Endothelial cell of umbilical vein (primary cell): ENCODE data around the gene CACNG8. TPM values are rescaled to one million over a fixed set of nuclear protein-coding genes. Genes with fewer than 3 reads are reported as not detected.
A peak's percentile ranks its signal among the peaks of the same experiment; 100 is the strongest.

Experiments used
- BruUV-seq: library from RNA; stranded (reverse); fragments of 400-500 nt; replicated peaks from 2 replicates; lab custom pipeline; 2021; lab: Mats Ljungman, UMichigan
- CTCF ChIA-PET: fragments of 300-600, 350-600 bp; sonication (Branson Sonifier 250); formaldehyde crosslinking; loops from one replicate; lab custom pipeline; 2021; ENCODE audit warnings: antibody characterized with exemption, inconsistent platforms; lab: Charles Lee
- POLR2A ChIA-PET: fragments of 300-600, 350-600 bp; sonication (Branson Sonifier 250); formaldehyde crosslinking; loops from one replicate; lab custom pipeline; 2021; ENCODE audit warnings: antibody characterized with exemption, inconsistent platforms; lab: Charles Lee
- DNase-seq: peaks from one replicate; pipeline ENCODE4 v3.0.0-alpha.2; 2011; ENCODE audit warnings: low read depth, low spot score
- FAIRE-seq: peaks from 2 replicates; lab custom pipeline; 2011; peaks lifted over from hg19 to GRCh38; lab: Jason Lieb, UNC
- H2AFZ ChIP-seq: 2 replicates; pipeline ENCODE4 v1.6.0; 2012; ENCODE audit warnings: low read depth, low read length, control low read depth, inconsistent platforms
- H3K27ac ChIP-seq: 2 replicates; pipeline ENCODE4 v1.5.1; 2011; ENCODE audit warnings: low read depth, mild to moderate bottlenecking, control low read depth, low read length, moderate library complexity; ENCODE audit not compliant: insufficient read depth
- H3K27me3 ChIP-seq, 2 experiments: 2 replicates each; pipeline versions ENCODE4 v1.6.0 to v1.6.1; 2011; ENCODE audit warnings: low read length in 2 of 2, mixed read lengths in 1 of 2; ENCODE audit not compliant: control insufficient read depth in 2 of 2, insufficient read depth in 2 of 2
- H3K36me3 ChIP-seq, 2 experiments: 2 replicates in 1 of 2; 3 replicates in 1 of 2; pipeline ENCODE4 v1.5.1; 2011; ENCODE audit warnings: low read length in 2 of 2, mild to moderate bottlenecking in 1 of 2, moderate library complexity in 1 of 2; ENCODE audit not compliant: control insufficient read depth in 2 of 2, insufficient read depth in 2 of 2; ENCODE audit errors: extremely low read depth in 1 of 2
- H3K4me1 ChIP-seq: 3 replicates; pipeline ENCODE4 v1.5.1; 2011; ENCODE audit warnings: mild to moderate bottlenecking, low read length; ENCODE audit not compliant: control insufficient read depth, insufficient read depth; ENCODE audit errors: extremely low read depth
- H3K4me2 ChIP-seq: 2 replicates; pipeline ENCODE4 v1.6.1; 2011; ENCODE audit warnings: low read length, control low read depth, mixed read lengths; ENCODE audit not compliant: insufficient read depth
- H3K4me3 ChIP-seq, 3 experiments: fragments of 200-600 bp in 1 of 3; sonication (generic), shearing (Covaris generic) in 1 of 3; replicated peaks in 1 of 3; 2 replicates each; pipeline ENCODE4 v1.5.1; 2011 to 2016; ENCODE audit warnings: control low read depth in 3 of 3, low read length in 3 of 3, mild to moderate bottlenecking in 2 of 3, inconsistent platforms in 1 of 3, low read depth in 1 of 3, moderate library complexity in 1 of 3; ENCODE audit not compliant: insufficient read depth in 1 of 3
- H3K79me2 ChIP-seq: 2 replicates; pipeline ENCODE4 v1.6.0; 2012; ENCODE audit warnings: low read length, inconsistent platforms; ENCODE audit not compliant: control insufficient read depth, insufficient read depth
- H3K9ac ChIP-seq: replicated peaks from 2 replicates; pipeline ENCODE3; 2011; ENCODE audit warnings: low read length, control low read depth; ENCODE audit not compliant: insufficient read depth; ENCODE audit errors: extremely low read depth
- H3K9me1 ChIP-seq: replicated peaks from 3 replicates; pipeline ENCODE4 v1.6.0; 2011; ENCODE audit warnings: mild to moderate bottlenecking, low read length; ENCODE audit not compliant: control insufficient read depth, insufficient read depth; ENCODE audit errors: extremely low read depth
- H3K9me3 ChIP-seq: replicated peaks from 2 replicates; pipeline ENCODE4 v1.5.1; 2012; ENCODE audit warnings: low read length, inconsistent platforms; ENCODE audit not compliant: control insufficient read depth, insufficient read depth
- H4K20me1 ChIP-seq: replicated peaks from 2 replicates; pipeline ENCODE3; 2011; ENCODE audit warnings: mild to moderate bottlenecking, low read length; ENCODE audit not compliant: control insufficient read depth, insufficient read depth; ENCODE audit errors: extremely low read depth
- EZH2 ChIP-seq: IDR thresholded peaks from 2 replicates; pipeline ENCODE4 v1.6.1; 2012; ENCODE audit warnings: borderline replicate concordance, low read depth, mild to moderate bottlenecking, moderate library complexity, low read length, inconsistent platforms; ENCODE audit not compliant: severe bottlenecking
- FOS ChIP-seq: IDR thresholded peaks from 2 replicates; pipeline ENCODE4 v1.6.1; 2011; ENCODE audit warnings: mild to moderate bottlenecking, low read length, moderate library complexity, borderline replicate concordance; ENCODE audit not compliant: insufficient read depth
- GATA2 ChIP-seq: IDR thresholded peaks from 2 replicates; pipeline ENCODE4 v1.7.0; 2011; ENCODE audit warnings: low read depth, mild to moderate bottlenecking, moderate library complexity, mixed read lengths, low read length; ENCODE audit not compliant: insufficient read length, insufficient read depth
- JUN ChIP-seq: IDR thresholded peaks from 2 replicates; pipeline ENCODE4 v1.6.1; 2011; ENCODE audit warnings: borderline replicate concordance, low read depth; ENCODE audit not compliant: insufficient read length, insufficient read depth
- MYC ChIP-seq: IDR thresholded peaks from one replicate; pipeline ENCODE4 v1.6.1; 2011; ENCODE audit warnings: mild to moderate bottlenecking, low read depth, low read length
- POLR2A ChIP-seq: IDR thresholded peaks from 2 replicates; pipeline ENCODE4 v1.6.1; 2012; ENCODE audit warnings: low read depth, mild to moderate bottlenecking, control low read depth, low read length
- POLR2AphosphoS5 ChIP-seq: IDR thresholded peaks from 2 replicates; pipeline ENCODE4 v1.6.1; 2012; ENCODE audit warnings: low read depth, mild to moderate bottlenecking, control low read depth, low read length, moderate library complexity; ENCODE audit not compliant: insufficient read depth
- dilution Hi-C: fragments of 300-500 bp; cut with MboI; formaldehyde crosslinking; loops from one replicate; pipeline ENCODE4 v1.15.0; 2019; ENCODE audit warnings: low sequenced_read_pairs; ENCODE audit not compliant: extremely low pct_ligation_motif_present
- intact Hi-C: fragments of 100-400 bp; cut with micrococcal nuclease; formaldehyde crosslinking; loops from one replicate; pipeline ENCODE4 v1.10.0; 2022
- polyA plus RNA-seq, 4 experiments: library from polyadenylated mRNA; depleted of rRNA in 3 of 4; stranded (reverse) in 3 of 4; unstranded in 1 of 4; fragments of >200 nt; gene quantifications; 2 replicates each; pipeline versions ENCODE4 v1.2.1 to v1.2.3, GENCODE V29; 2011 to 2012; ENCODE audit warnings: missing spikeins in 1 of 4
- total RNA-seq: library from RNA; stranded (reverse); gene quantifications from 2 replicates; pipeline ENCODE4 v1.2.3, GENCODE V29; 2021
- TF ChIP-seq, protein P1 (sequence below), 2 donors: IDR thresholded peaks; 1 replicate in 1 of 2; 2 replicates in 1 of 2; pipeline ENCODE4 v1.5.1; 2011; ENCODE audit warnings: low read length in 2 of 2, mild to moderate bottlenecking in 2 of 2, moderate library complexity in 2 of 2, control low read depth in 1 of 2, inconsistent platforms in 1 of 2, low read depth in 1 of 2; ENCODE audit not compliant: insufficient read depth in 1 of 2; ENCODE audit errors: extremely low read depth in 1 of 2
- TF ChIP-seq, protein P2 (sequence below): IDR thresholded peaks from 2 replicates; pipeline ENCODE4 v1.6.1; 2011; ENCODE audit not compliant: insufficient read depth, insufficient read length

CACNG8 gene
- total and polyA plus RNA-seq, 2 donors (not counting 3 experiments of a cell fraction or from before 2014, with no cell fraction given), result 0.18 to 1.7 TPM

DNA sequence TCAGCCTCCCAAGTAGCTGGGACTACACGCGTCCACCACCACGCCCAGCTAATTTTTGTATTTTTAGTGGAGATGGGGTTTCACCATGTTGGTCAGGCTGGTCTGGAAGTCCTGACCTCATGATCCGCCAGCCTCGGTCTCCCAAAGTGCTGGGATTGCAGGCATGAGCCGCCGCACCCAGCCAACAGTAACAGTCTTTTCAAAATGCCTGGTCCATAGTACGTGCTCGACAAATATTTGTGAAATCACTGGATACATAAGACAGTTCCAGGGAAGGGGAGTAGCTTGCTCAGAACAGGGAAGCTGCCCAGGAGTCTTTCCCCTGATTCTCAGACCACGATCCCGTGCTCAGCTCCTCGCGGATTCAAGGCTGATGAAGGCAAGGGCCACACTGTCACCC is 59.2 kb downstream of the CACNG8 start:
- POLR2A ChIA-PET, result no interaction called here
- Histone ChIP-seq H3K27ac (no peak overlapping the region), H3K9me1 (no peaks in the 10 kb centered on the region), H4K20me1 (no peaks in the 10 kb centered on the region), H3K9ac (no peak overlapping the region), H3K36me3 (no peaks in the 10 kb centered on the region), H3K9me3 (no peaks in the 10 kb centered on the region), H3K4me1 (peaks cover 20% of the 10 kb centered on the region), H3K4me2 (no peak overlapping the region), H2AFZ (no peak overlapping the region), H3K27me3 (no peaks in the 10 kb centered on the region), H3K79me2 (no peaks in the 10 kb centered on the region), H3K4me3 (no peak overlapping the region)
- CTCF ChIA-PET, result interaction anchor here (0.9 to 9.2 kb wide), 5 partner anchors 8 to 229 kb away, joined by 3 to 216 read pairs (median 4); no protein-coding TSS in a partner anchor
- no peak for TF ChIP-seq POLR2A
- TF ChIP-seq POLR2AphosphoS5, result no peak
- no peak for TF ChIP-seq GATA2
- TF ChIP-seq FOS, result no peak
- TF ChIP-seq, protein P1, sequence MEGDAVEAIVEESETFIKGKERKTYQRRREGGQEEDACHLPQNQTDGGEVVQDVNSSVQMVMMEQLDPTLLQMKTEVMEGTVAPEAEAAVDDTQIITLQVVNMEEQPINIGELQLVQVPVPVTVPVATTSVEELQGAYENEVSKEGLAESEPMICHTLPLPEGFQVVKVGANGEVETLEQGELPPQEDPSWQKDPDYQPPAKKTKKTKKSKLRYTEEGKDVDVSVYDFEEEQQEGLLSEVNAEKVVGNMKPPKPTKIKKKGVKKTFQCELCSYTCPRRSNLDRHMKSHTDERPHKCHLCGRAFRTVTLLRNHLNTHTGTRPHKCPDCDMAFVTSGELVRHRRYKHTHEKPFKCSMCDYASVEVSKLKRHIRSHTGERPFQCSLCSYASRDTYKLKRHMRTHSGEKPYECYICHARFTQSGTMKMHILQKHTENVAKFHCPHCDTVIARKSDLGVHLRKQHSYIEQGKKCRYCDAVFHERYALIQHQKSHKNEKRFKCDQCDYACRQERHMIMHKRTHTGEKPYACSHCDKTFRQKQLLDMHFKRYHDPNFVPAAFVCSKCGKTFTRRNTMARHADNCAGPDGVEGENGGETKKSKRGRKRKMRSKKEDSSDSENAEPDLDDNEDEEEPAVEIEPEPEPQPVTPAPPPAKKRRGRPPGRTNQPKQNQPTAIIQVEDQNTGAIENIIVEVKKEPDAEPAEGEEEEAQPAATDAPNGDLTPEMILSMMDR (IDR thresholded peaks at IDR 0.05; ENCODE audit: extremely low read depth in 1 of 2, insufficient read depth in 1 of 2, low read depth in 1 of 2, low read length in 2 of 2), result no peak
- no peak for TF ChIP-seq JUN
- no peak for TF ChIP-seq MYC
- TF ChIP-seq EZH2, result no peak
- TF ChIP-seq, protein P2, sequence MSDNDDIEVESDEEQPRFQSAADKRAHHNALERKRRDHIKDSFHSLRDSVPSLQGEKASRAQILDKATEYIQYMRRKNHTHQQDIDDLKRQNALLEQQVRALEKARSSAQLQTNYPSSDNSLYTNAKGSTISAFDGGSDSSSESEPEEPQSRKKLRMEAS, result no peak
- DNase-seq (no peak), FAIRE-seq (peak; percentile 48)
- dilution Hi-C loops, result no loop called here
- no TSS peak for BruUV-seq
- intact Hi-C loops, result no loop called here
